CD4-positive, alpha-beta T cell treated with Interleukin-10 for 1 hour (primary cell): ENCODE data around the gene GNAT2.

Experiments
- DNase-seq: peaks from one replicate; pipeline ENCODE4 v3.0.0-alpha.2; 2020

GNAT2 gene

GRCh38 chr1:109605381-109605780 lies 14.0 kb downstream of the GNAT2 start:
- DNase-seq = no peak

- no peak for DNase-seq
These were observed 16.2 kb downstream of the GNAT2 start for GRCh38 chr1:109603229-109603628.

GRCh38 chr1:109598655-109599054 lies 20.8 kb downstream of the GNAT2 start:
- no peak for DNase-seq

GRCh38 chr1:109598156-109598555 lies 21.3 kb downstream of the GNAT2 start:
- DNase-seq = no peak

- no peak for DNase-seq
These were observed 23.9 kb downstream of the GNAT2 start for GRCh38 chr1:109595531-109595930.

- no peak for DNase-seq
These were observed 26.5 kb downstream of the GNAT2 start for GRCh38 chr1:109592916-109593315.

GRCh38 chr1:109589679-109590078 lies 29.7 kb downstream of the GNAT2 start:
- no peak for DNase-seq

GRCh38 chr1:109589177-109589576 lies 30.2 kb downstream of the GNAT2 start:
- no peak for DNase-seq

- no peak for DNase-seq
These were observed 33.4 kb downstream of the GNAT2 start for GRCh38 chr1:109586055-109586454.

- no peak for DNase-seq
These were observed 34.6 kb downstream of the GNAT2 start for GRCh38 chr1:109584766-109585165.

- no peak for DNase-seq
These were observed 37.4 kb downstream of the GNAT2 start for GRCh38 chr1:109582021-109582420.

GRCh38 chr1:109579491-109579890 lies 39.9 kb downstream of the GNAT2 start:
- DNase-seq = no peak

- DNase-seq = no peak
These were observed 40.4 kb downstream of the GNAT2 start for GRCh38 chr1:109578947-109579443.

GRCh38 chr1:109573785-109574184 lies 45.6 kb downstream of the GNAT2 start:
- DNase-seq = no peak

GRCh38 chr1:109570414-109570813 lies 49.0 kb downstream of the GNAT2 start:
- DNase-seq = no peak

- no peak for DNase-seq
These were observed 50.1 kb downstream of the GNAT2 start for GRCh38 chr1:109569323-109569722.

GRCh38 chr1:109567877-109568672 lies 51.3 kb downstream of the GNAT2 start:
- no peak for DNase-seq

GRCh38 chr1:109566982-109567381 lies 52.4 kb downstream of the GNAT2 start:
- no peak for DNase-seq

- no peak for DNase-seq
These were observed 54.2 kb downstream of the GNAT2 start for GRCh38 chr1:109565241-109565640.

- no peak for DNase-seq
These were observed 55.1 kb downstream of the GNAT2 start for GRCh38 chr1:109564194-109564878.

- no peak for DNase-seq
These were observed 59.4 kb downstream of the GNAT2 start for GRCh38 chr1:109559995-109560394.

- no peak for DNase-seq
These were observed 61.9 kb downstream of the GNAT2 start for GRCh38 chr1:109557520-109557919.

GRCh38 chr1:109556563-109556962 lies 62.9 kb downstream of the GNAT2 start:
- DNase-seq = no peak
